K562 (cell line): ENCODE measurements around the gene HEBP1.

Experiments used
- BCOR ChIP-seq: fragments of 450-650 bp; IDR thresholded peaks from 2 replicates; pipeline ENCODE4 v1.6.1; 2016
- CTCF ChIP-seq, 3 experiments: IDR thresholded peaks in 2 of 3; conservative IDR thresholded peaks in 1 of 3; 2 replicates each; pipeline ENCODE4 v1.5.1; 2011 to 2012; ENCODE audit warnings: low read length in 3 of 3, mild to moderate bottlenecking in 3 of 3, control low read depth in 2 of 3, improper control_type of control experiment in 1 of 3, inconsistent platforms in 1 of 3, low read depth in 1 of 3, mixed read lengths in 1 of 3, moderate library complexity in 1 of 3; ENCODE audit not compliant: insufficient read depth in 2 of 3
- FOXA1 ChIP-seq: fragments of 450-650 bp; IDR thresholded peaks from 2 replicates; pipeline ENCODE4 v1.6.1; 2016; ENCODE audit warnings: mild to moderate bottlenecking, borderline replicate concordance
- HBP1 ChIP-seq: fragments of 450-650 bp; formaldehyde crosslinking; IDR thresholded peaks from 2 replicates; pipeline ENCODE4 v1.4.0; 2022; ENCODE audit warnings: missing genetic modification characterization
- NKRF ChIP-seq: fragments of 450-650 bp; IDR thresholded peaks from 2 replicates; pipeline ENCODE4 v1.6.1; 2016; ENCODE audit warnings: borderline replicate concordance
- POLR2A ChIP-seq: fragments of 450-650 bp; conservative IDR thresholded peaks from 2 replicates; pipeline ENCODE4 v1.6.1; 2016
- RBM22 ChIP-seq: fragments of 200-400 bp; formaldehyde crosslinking; IDR thresholded peaks from 2 replicates; pipeline ENCODE4 v1.6.1; 2018; ENCODE audit warnings: low read length, low read depth; ENCODE audit not compliant: poor library complexity, severe bottlenecking
- RERE ChIP-seq: sonication (generic); formaldehyde crosslinking; IDR thresholded peaks from 2 replicates; pipeline ENCODE4 v1.8.0; 2023; ENCODE audit warnings: missing genetic modification reagents, mild to moderate bottlenecking, borderline replicate concordance
- REST ChIP-seq, 2 experiments: fragments of 450-650 bp; formaldehyde crosslinking in 1 of 2; IDR thresholded peaks; 2 replicates each; pipeline versions ENCODE4 v1.4.0 to v1.6.1; 2014 to 2020; ENCODE audit warnings: mild to moderate bottlenecking in 2 of 2, borderline replicate concordance in 1 of 2, low read depth in 1 of 2
- TRIM28 ChIP-seq: fragments of 450-650 bp; IDR thresholded peaks from 2 replicates; pipeline ENCODE4 v1.6.1; 2017
- YY1 ChIP-seq, 3 experiments: IDR thresholded peaks; 2 replicates each; pipeline ENCODE4 v1.6.1; 2011; ENCODE audit warnings: low read length in 2 of 3, mild to moderate bottlenecking in 2 of 3, moderate library complexity in 2 of 3, borderline replicate concordance in 1 of 3, control low read depth in 1 of 3, low read depth in 1 of 3; ENCODE audit not compliant: insufficient read depth in 3 of 3, insufficient replicate concordance in 2 of 3, control insufficient read depth in 1 of 3, insufficient read length in 1 of 3; ENCODE audit errors: extremely low read depth in 1 of 3
- ZC3H11A ChIP-seq: IDR thresholded peaks from 2 replicates; pipeline ENCODE4 v1.6.1; 2012; ENCODE audit warnings: low read depth, low read length, improper control_type of control experiment

- TF ChIP-seq CTCF (IDR thresholded peaks at IDR 0.05 in 2 of 3, conservative IDR thresholded peaks at IDR 0.05 in 1 of 3; ENCODE audit: insufficient read depth in 2 of 3, low read depth in 1 of 3, low read length in 3 of 3): no peak
- no peak for TF ChIP-seq HBP1
- TF ChIP-seq NKRF: no peak
- no peak for TF ChIP-seq RERE (CRISPR knock-in tag)
- no peak for TF ChIP-seq FOXA1
- no peak for TF ChIP-seq RBM22
- no peak for TF ChIP-seq BCOR
- no peak for TF ChIP-seq TRIM28
- no peak for TF ChIP-seq POLR2A
- TF ChIP-seq REST (IDR thresholded peaks at IDR 0.05; ENCODE audit: borderline replicate concordance): no peak
- TF ChIP-seq REST (CRISPR knock-in tag; IDR thresholded peaks at IDR 0.05; ENCODE audit: low read depth): no peak
- no peak for TF ChIP-seq ZC3H11A
- TF ChIP-seq YY1 (IDR thresholded peaks at IDR 0.05; ENCODE audit: borderline replicate concordance in 1 of 3, control insufficient read depth in 1 of 3, extremely low read depth in 1 of 3, insufficient read depth in 3 of 3, insufficient read length in 1 of 3, insufficient replicate concordance in 2 of 3, low read depth in 1 of 3, low read length in 2 of 3): no peak
These were observed 46.9 kb upstream of the HEBP1 start for GRCh38 chr12:13046964-13047363.
